Peyer's patch (tissue), 4 donors: Measurements from ENCODE around the gene LDLRAD3.

Experiments
- POLR2A ChIP-seq, 2 donors: fragments of 450-650 bp; IDR thresholded peaks; one replicate each; pipeline ENCODE4 v1.5.1; 2017; ENCODE audit warnings: antibody characterized with exemption in 2 of 2, mild to moderate bottlenecking in 2 of 2, moderate library complexity in 2 of 2
- TF ChIP-seq, protein P1 (sequence below), 6 experiments: fragments of 450-650 bp in 4 of 6; fragments of 200-600 bp in 2 of 6; sonication (generic) in 1 of 6; IDR thresholded peaks; one replicate each; pipeline ENCODE4 v1.5.1; 2017 to 2019; ENCODE audit warnings: antibody characterized with exemption in 6 of 6, mild to moderate bottlenecking in 3 of 6, moderate library complexity in 1 of 6

DNA sequence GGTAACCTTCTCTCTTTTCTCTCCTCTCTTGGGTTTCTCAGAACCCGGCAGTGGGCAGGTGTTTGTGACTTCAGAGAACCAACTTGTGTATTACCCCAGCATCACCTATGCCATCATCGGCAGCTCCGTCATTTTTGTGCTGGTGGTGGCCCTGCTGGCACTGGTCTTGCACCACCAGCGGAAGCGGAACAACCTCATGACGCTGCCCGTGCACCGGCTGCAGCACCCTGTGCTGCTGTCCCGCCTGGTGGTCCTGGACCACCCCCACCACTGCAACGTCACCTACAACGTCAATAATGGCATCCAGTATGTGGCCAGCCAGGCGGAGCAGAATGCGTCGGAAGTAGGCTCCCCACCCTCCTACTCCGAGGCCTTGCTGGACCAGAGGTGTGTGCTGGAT lies 283.2 kb downstream of the LDLRAD3 start:
- no peak for TF ChIP-seq POLR2A (IDR thresholded peaks at IDR 0.05)
- TF ChIP-seq, protein P1, sequence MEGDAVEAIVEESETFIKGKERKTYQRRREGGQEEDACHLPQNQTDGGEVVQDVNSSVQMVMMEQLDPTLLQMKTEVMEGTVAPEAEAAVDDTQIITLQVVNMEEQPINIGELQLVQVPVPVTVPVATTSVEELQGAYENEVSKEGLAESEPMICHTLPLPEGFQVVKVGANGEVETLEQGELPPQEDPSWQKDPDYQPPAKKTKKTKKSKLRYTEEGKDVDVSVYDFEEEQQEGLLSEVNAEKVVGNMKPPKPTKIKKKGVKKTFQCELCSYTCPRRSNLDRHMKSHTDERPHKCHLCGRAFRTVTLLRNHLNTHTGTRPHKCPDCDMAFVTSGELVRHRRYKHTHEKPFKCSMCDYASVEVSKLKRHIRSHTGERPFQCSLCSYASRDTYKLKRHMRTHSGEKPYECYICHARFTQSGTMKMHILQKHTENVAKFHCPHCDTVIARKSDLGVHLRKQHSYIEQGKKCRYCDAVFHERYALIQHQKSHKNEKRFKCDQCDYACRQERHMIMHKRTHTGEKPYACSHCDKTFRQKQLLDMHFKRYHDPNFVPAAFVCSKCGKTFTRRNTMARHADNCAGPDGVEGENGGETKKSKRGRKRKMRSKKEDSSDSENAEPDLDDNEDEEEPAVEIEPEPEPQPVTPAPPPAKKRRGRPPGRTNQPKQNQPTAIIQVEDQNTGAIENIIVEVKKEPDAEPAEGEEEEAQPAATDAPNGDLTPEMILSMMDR (IDR thresholded peaks at IDR 0.05) = no peak
